Putamen (tissue), 1 donor: ENCODE results near the gene EML3.
"Not testable (repeated sequence)": the region's sequence is repeated elsewhere in the genome, so short reads cannot be mapped to it uniquely, and the experiment has no call there.

Experiments used
- DNase-seq: peaks from one replicate; pipeline ENCODE4 v3.0.0-alpha.2; 2016; ENCODE audit warnings: low spot score

Gene EML3

GRCh38 chr11:62595124-62595523 is 17.5 kb downstream of the EML3 start:
- no peak for DNase-seq

GRCh38 chr11:62593434-62594044 is 19.0 kb downstream of the EML3 start:
- peak; percentile 73 for DNase-seq

GRCh38 chr11:62592989-62593421 is 19.6 kb downstream of the EML3 start:
- peak; percentile 88 for DNase-seq

- no peak for DNase-seq
These were observed 20.3 kb downstream of the EML3 start for GRCh38 chr11:62592146-62592815.

- DNase-seq: peak; percentile 99
These were observed 21.0 kb downstream of the EML3 start, which contains the start of gene TUT1 for GRCh38 chr11:62591448-62592145. TUT1 (minus strand) TSS chr11:62591523; CDS start chr11:62591485, 38 bp downstream.

- DNase-seq: no peak
These were observed 23.5 kb downstream of the EML3 start for GRCh38 chr11:62588966-62589637.

- DNase-seq: not testable (repeated sequence)
These were observed 27.2 kb downstream of the EML3 start for GRCh38 chr11:62585356-62585755.

GRCh38 chr11:62581735-62582134 is 30.8 kb downstream of the EML3 start:
- not testable (repeated sequence) for DNase-seq

GRCh38 chr11:62580959-62581715 is 31.4 kb downstream of the EML3 start:
- DNase-seq: no peak

- DNase-seq: peak; percentile 41
These were observed 33.3 kb downstream of the EML3 start for GRCh38 chr11:62579252-62579651.

GRCh38 chr11:62578541-62578940 is 34.0 kb downstream of the EML3 start:
- DNase-seq: no peak

GRCh38 chr11:62577046-62577714 is 35.4 kb downstream of the EML3 start:
- no peak for DNase-seq

GRCh38 chr11:62575837-62576236 is 36.7 kb downstream of the EML3 start:
- no peak for DNase-seq

- DNase-seq: no peak
These were observed 37.4 kb downstream of the EML3 start for GRCh38 chr11:62575156-62575555.

GRCh38 chr11:62574363-62575071 is 38.1 kb downstream of the EML3 start:
- DNase-seq: peak; percentile 77

- peak; percentile 100 for DNase-seq
These were observed 38.8 kb downstream of the EML3 start, which contains the start of gene EEF1G for GRCh38 chr11:62573592-62574362. EEF1G (minus strand) TSS chr11:62573891; CDS start chr11:62573842, 49 bp downstream.

GRCh38 chr11:62573006-62573591 is 39.5 kb downstream of the EML3 start:
- DNase-seq: no peak

GRCh38 chr11:62572431-62572830 is 40.1 kb downstream of the EML3 start:
- DNase-seq: no peak

GRCh38 chr11:62571493-62571892 is 41.1 kb downstream of the EML3 start:
- DNase-seq: not testable (repeated sequence)
